SK-N-MC (cell line): ENCODE measurements around the gene CD1C.

Experiments used
- EZH2 ChIP-seq: fragments of 200-600 bp; sonication (generic); IDR thresholded peaks from one replicate; pipeline ENCODE4 v1.6.1; 2017; ENCODE audit warnings: antibody characterized with exemption
- FOXP2 ChIP-seq: optimal IDR thresholded peaks from 2 replicates; pipeline ENCODE3; 2011; ENCODE audit warnings: mild to moderate bottlenecking, moderate library complexity; ENCODE audit not compliant: insufficient read depth; ENCODE audit errors: extremely low read length, control extremely low read depth
- POLR2AphosphoS5 ChIP-seq: IDR thresholded peaks from 2 replicates; pipeline ENCODE4 v1.6.1; 2012; ENCODE audit warnings: mild to moderate bottlenecking, low read depth, low read length, borderline replicate concordance

GRCh38 chr1:158246650-158247049, 43.1 kb upstream of the CD1C start:
- no peak for TF ChIP-seq POLR2AphosphoS5
- no peak for TF ChIP-seq EZH2
- no peak for TF ChIP-seq FOXP2
